Loucy (cell line): Measurements from ENCODE around the gene NAP1L1.
A peak's percentile ranks its signal among the peaks of the same experiment; 100 is the strongest.

ENCODE experiments used
- H2AFZ ChIP-seq: fragments of 200-600 bp; sonication (generic); 2 replicates; pipeline ENCODE4 v1.6.0; 2016; ENCODE audit warnings: antibody characterized with exemption, mild to moderate bottlenecking, low read length, moderate library complexity
- H3F3A ChIP-seq: fragments of 200-600 bp; 2 replicates; pipeline ENCODE4 v1.6.0; 2016; ENCODE audit warnings: antibody characterized with exemption, low read depth, mild to moderate bottlenecking
- H3K27me3 ChIP-seq: fragments of 200-600 bp; sonication (generic); 2 replicates; pipeline ENCODE4 v1.6.1; 2014; ENCODE audit warnings: low read length, mild to moderate bottlenecking; ENCODE audit not compliant: insufficient read depth, poor library complexity, severe bottlenecking
- H3K36me3 ChIP-seq: fragments of 200-600 bp; sonication (generic); 2 replicates; pipeline ENCODE4 v1.6.1; 2016; ENCODE audit warnings: low read length; ENCODE audit not compliant: insufficient read depth
- H3K4me1 ChIP-seq: fragments of 200-600 bp; sonication (generic); 2 replicates; pipeline ENCODE4 v1.5.1; 2014; ENCODE audit warnings: low read length, mild to moderate bottlenecking; ENCODE audit not compliant: insufficient read depth, poor library complexity, severe bottlenecking
- H3K4me2 ChIP-seq: fragments of 200-600 bp; sonication (generic); 2 replicates; pipeline ENCODE4 v1.6.0; 2014; ENCODE audit warnings: antibody characterized with exemption, low read length, low read depth, mild to moderate bottlenecking; ENCODE audit not compliant: poor library complexity, severe bottlenecking
- H3K4me3 ChIP-seq: fragments of 200-600 bp; sonication (generic); 2 replicates; pipeline ENCODE4 v1.5.1; 2014; ENCODE audit warnings: low read length, mild to moderate bottlenecking, mixed read lengths; ENCODE audit not compliant: poor library complexity, severe bottlenecking
- H3K79me2 ChIP-seq: fragments of 200-600 bp; sonication (generic); 2 replicates; pipeline ENCODE4 v1.6.1; 2014; ENCODE audit warnings: low read length; ENCODE audit not compliant: insufficient read depth
- H3K9ac ChIP-seq: fragments of 200-600 bp; sonication (generic); 2 replicates; pipeline ENCODE4 v1.6.0; 2014; ENCODE audit warnings: mild to moderate bottlenecking, low read depth, low read length, moderate library complexity; ENCODE audit not compliant: poor library complexity, severe bottlenecking
- H3K9me2 ChIP-seq: fragments of 200-600 bp; sonication (generic); replicated peaks from 2 replicates; pipeline ENCODE4 v1.6.1; 2016; ENCODE audit warnings: low read depth, low read length, mixed read lengths
- H3K9me3 ChIP-seq: fragments of 200-600 bp; sonication (generic); 2 replicates; pipeline ENCODE4 v1.6.1; 2014; ENCODE audit warnings: mild to moderate bottlenecking, antibody characterized with exemption, low read length, low read depth; ENCODE audit not compliant: insufficient read depth
- H4K20me1 ChIP-seq: fragments of 200-600 bp; sonication (generic); 2 replicates; pipeline ENCODE4 v1.6.0; 2014; ENCODE audit warnings: antibody characterized with exemption, low read length, mild to moderate bottlenecking; ENCODE audit not compliant: insufficient read depth, poor library complexity, severe bottlenecking
- CTCF ChIP-seq: fragments of 200-600 bp; sonication (generic); conservative IDR thresholded peaks from 2 replicates; pipeline ENCODE4 v1.5.1; 2014; ENCODE audit warnings: mild to moderate bottlenecking, antibody characterized with exemption, low read length
- EZH2phosphoT487 ChIP-seq: fragments of 200-600 bp; IDR thresholded peaks from 2 replicates; pipeline ENCODE4 v1.6.1; 2018; ENCODE audit warnings: antibody characterized with exemption, mild to moderate bottlenecking, moderate library complexity, borderline replicate concordance

NAP1L1 gene

GRCh38 chr12:76117067-76117691, 32.7 kb upstream of the NAP1L1 start:
- Histone ChIP-seq H3K4me2 (no peak overlapping the region), H3F3A (no peaks in the 10 kb centered on the region), H3K27me3 (no peaks in the 10 kb centered on the region), H3K79me2 (no peaks in the 10 kb centered on the region), H3K4me1 (no peaks in the 10 kb centered on the region), H3K36me3 (no peaks in the 10 kb centered on the region), H3K9me2 (no peaks in the 10 kb centered on the region), H3K4me3 (no peak overlapping the region), H3K9ac (no peak overlapping the region), H4K20me1 (no peaks in the 10 kb centered on the region), H2AFZ (no peak overlapping the region), H3K9me3 (no peaks in the 10 kb centered on the region)
- TF ChIP-seq CTCF, result peak; percentile 34
- TF ChIP-seq EZH2phosphoT487, result no peak

GRCh38 chr12:76113800-76114757, 29.6 kb upstream of the NAP1L1 start:
- Histone ChIP-seq H3K9ac (no peak overlapping the region), H3K4me2 (no peak overlapping the region), H3K4me1 (no peaks in the 10 kb centered on the region), H3K27me3 (no peaks in the 10 kb centered on the region), H3K36me3 (no peaks in the 10 kb centered on the region), H3K9me3 (no peaks in the 10 kb centered on the region), H3K79me2 (no peaks in the 10 kb centered on the region), H3K4me3 (no peak overlapping the region), H3K9me2 (no peaks in the 10 kb centered on the region), H2AFZ (no peak overlapping the region), H3F3A (no peaks in the 10 kb centered on the region), H4K20me1 (no peaks in the 10 kb centered on the region)
- TF ChIP-seq CTCF (no peak), EZH2phosphoT487 (no peak)

- Histone ChIP-seq H3K9me2 (no peaks in the 10 kb centered on the region), H3K9ac (no peak overlapping the region), H3K4me3 (no peak overlapping the region), H3K79me2 (no peaks in the 10 kb centered on the region), H2AFZ (no peak overlapping the region), H3K27me3 (no peaks in the 10 kb centered on the region), H3K9me3 (no peaks in the 10 kb centered on the region), H3K36me3 (no peaks in the 10 kb centered on the region), H3F3A (no peaks in the 10 kb centered on the region), H3K4me1 (no peaks in the 10 kb centered on the region), H3K4me2 (no peak overlapping the region), H4K20me1 (no peaks in the 10 kb centered on the region)
- TF ChIP-seq EZH2phosphoT487 (no peak), CTCF (no peak)
These were observed 26.8 kb upstream of the NAP1L1 start for GRCh38 chr12:76111209-76111749.
